AG10803 (cell line): ENCODE results near the gene RALGAPA2.

Source experiments
- DNase-seq: peaks from one replicate; pipeline ENCODE4 v3.0.0; 2010; ENCODE audit warnings: low read depth
- H3K4me3 ChIP-seq: 2 replicates; pipeline ENCODE4 v1.5.1; 2011; ENCODE audit warnings: mild to moderate bottlenecking, low read length, control low read depth
- CTCF ChIP-seq: conservative IDR thresholded peaks from 2 replicates; pipeline ENCODE4 v1.5.1; 2011; ENCODE audit warnings: mild to moderate bottlenecking, low read length, control low read depth, inconsistent platforms

Gene RALGAPA2

GRCh38 chr20:20535051-20535450 is 177.4 kb downstream of the RALGAPA2 start:
- no peak overlapping the region for H3K4me3 ChIP-seq
- no peak for DNase-seq

DNA sequence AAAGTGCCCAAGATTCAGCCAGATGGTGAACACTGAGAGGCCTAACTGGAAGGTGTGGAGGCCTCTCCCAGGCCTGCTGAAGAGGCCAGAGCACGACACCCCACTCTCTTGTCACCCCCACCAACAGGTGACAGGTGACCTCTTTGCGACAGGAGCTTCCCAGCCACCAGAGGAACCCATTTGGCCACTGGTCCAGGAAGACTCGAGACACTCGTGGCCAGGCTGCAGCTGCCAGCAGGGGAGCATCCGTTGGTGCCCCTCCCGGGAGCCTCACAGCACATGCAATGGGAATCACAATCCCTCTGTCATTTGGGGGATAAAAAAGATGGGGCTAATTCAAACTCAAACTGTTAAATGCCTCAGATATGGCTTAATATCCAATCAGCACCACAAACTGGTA is 181.2 kb downstream of the RALGAPA2 start:
- no peak for TF ChIP-seq CTCF
- DNase-seq = no peak
- H3K4me3 ChIP-seq = no peak overlapping the region

More at GRCh38 chr20:20535051-20535450, 177.4 kb downstream of the RALGAPA2 start:
- TF ChIP-seq CTCF = no peak

DNA sequence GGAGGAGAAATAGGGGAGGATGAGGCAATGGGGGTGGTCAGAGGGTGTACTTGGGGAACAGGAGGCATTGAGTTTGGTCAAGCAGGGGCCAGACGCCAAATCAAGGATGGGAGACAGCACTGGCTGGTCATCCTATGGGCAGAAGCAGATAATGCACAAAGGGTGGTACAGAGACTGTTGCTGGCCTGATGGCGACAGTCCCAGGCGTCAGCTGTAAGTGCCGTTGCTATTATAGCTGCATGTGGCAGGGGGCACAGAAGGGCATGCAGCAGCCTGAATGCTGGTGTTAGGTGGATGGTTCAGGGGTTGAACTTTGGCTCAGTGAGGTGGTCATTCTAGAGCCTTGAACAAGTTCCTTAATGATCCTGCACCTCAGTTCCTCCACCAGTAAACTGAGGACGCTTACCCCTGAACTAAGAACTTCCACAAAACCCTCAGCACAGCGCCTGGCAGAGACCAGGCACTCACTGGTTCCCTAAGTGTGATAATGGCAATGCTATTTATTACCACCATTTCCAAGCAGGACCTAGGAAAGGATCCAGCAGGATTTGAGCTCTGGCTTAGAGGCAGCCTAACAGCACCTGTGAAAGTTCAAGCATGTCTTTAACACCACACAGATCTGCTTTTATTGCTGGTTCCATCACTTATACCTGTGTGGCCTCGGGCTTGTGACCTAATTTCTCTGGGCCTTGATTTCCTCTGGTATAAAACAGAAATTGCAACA is 181.9 kb downstream of the RALGAPA2 start:
- no peak for TF ChIP-seq CTCF
- H3K4me3 ChIP-seq = no peak overlapping the region
- no peak for DNase-seq

DNA sequence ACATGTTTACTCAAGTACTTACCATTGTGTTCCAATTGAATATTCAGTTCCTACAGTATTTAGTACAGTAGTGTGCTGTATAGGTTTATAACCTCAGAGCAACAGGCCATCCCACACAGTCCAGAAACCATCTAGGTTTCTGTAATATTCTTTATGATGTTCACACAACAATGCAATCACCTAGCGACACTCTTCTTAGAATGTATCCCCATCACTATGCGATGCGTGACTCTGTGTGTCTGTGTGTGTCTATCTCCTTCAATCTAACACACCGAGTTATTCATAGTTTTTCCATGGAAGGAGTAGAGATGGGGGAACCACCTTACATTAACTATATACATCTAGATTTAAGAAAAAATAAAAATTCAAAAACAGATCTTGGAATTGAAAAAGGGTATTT is 182.8 kb downstream of the RALGAPA2 start:
- H3K4me3 ChIP-seq = no peak overlapping the region
- no peak for TF ChIP-seq CTCF
- DNase-seq = no peak

GRCh38 chr20:20528861-20529260 is 183.6 kb downstream of the RALGAPA2 start:
- no peak overlapping the region for H3K4me3 ChIP-seq
- DNase-seq = no peak
- no peak for TF ChIP-seq CTCF

- no peak for TF ChIP-seq CTCF
- H3K4me3 ChIP-seq = no peak overlapping the region
- no peak for DNase-seq
These were observed 184.8 kb downstream of the RALGAPA2 start for GRCh38 chr20:20527661-20528060.

DNA sequence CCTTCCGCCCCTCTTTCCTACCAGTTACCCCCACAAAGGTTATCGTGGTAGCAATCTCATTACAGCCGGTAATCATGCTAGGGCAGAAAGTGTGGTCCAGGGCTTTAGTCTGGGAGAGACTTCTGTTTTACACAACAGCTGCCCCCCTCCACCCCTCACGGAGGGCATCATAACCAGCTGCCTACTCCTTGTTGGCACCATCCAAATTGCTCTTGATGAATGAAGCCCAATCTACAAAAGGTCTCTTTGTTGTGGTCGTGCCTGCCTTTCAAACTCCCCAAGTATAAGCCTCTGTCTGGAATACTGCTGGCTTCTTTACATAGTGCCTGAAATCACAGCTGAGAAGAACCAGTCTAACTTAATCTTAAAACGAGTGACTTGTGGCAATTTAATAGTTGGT is 186.7 kb downstream of the RALGAPA2 start:
- TF ChIP-seq CTCF = no peak
- no peak for DNase-seq
- no peak overlapping the region for H3K4me3 ChIP-seq
